T-cell (primary cell): Measurements from ENCODE around the gene CLEC16A. TPM values are rescaled to one million over a fixed set of nuclear protein-coding genes. Genes with fewer than 3 reads are reported as not detected.

Experiments
- ATAC-seq, 4 experiments: fragments of 200-7000 bp in 3 of 4; fragments of 150-1000 bp in 1 of 4; cut with Tn5 transposase; replicated peaks in 1 of 4; 1 replicate in 3 of 4; 2 replicates in 1 of 4; pipeline ENCODE4 v1.10.0; 2021; ENCODE audit warnings: moderate library complexity in 3 of 4, mild to moderate bottlenecking in 2 of 4, moderate number of reproducible peaks in 1 of 4
- CTCF ChIA-PET, 2 donors: fragments of 300-600 bp; sonication (Branson Sonifier 250); formaldehyde crosslinking; loops; one replicate each; lab custom pipeline; 2022; ENCODE audit warnings: antibody characterized with exemption in 2 of 2; lab: Charles Lee
- POLR2A ChIA-PET, 2 donors: fragments of 300-600 bp; sonication (Branson Sonifier 250); formaldehyde crosslinking; loops; one replicate each; lab custom pipeline; 2022; ENCODE audit warnings: antibody characterized with exemption in 2 of 2; lab: Charles Lee
- DNase-seq, 35 experiments: peaks; one replicate each; pipeline versions ENCODE4 v3.0.0 to v3.0.0-alpha.2; 2013 to 2023
- H3K27ac ChIP-seq: one replicate; pipeline ENCODE4 v1.5.1; 2013; ENCODE audit warnings: low read length
- H3K27me3 ChIP-seq, 2 experiments: replicated peaks in 1 of 2; 1 replicate in 1 of 2; 2 replicates in 1 of 2; pipeline versions ENCODE4 v1.6.1 to v1.7.0; 2013; ENCODE audit warnings: low read length in 1 of 2, mixed read lengths in 1 of 2; ENCODE audit not compliant: control insufficient read depth in 2 of 2, insufficient read depth in 2 of 2; ENCODE audit errors: extremely low read depth in 1 of 2
- H3K36me3 ChIP-seq, 2 donors: 1 replicate in 1 of 2; 2 replicates in 1 of 2; pipeline versions ENCODE4 v1.6.1 to v1.7.0; 2013; ENCODE audit warnings: low read length in 1 of 2; ENCODE audit not compliant: control insufficient read depth in 2 of 2, insufficient read depth in 1 of 2; ENCODE audit errors: extremely low read depth in 1 of 2
- H3K4me1 ChIP-seq, 2 experiments: 1 replicate in 1 of 2; 2 replicates in 1 of 2; pipeline versions ENCODE4 v1.6.1 to v1.7.0; 2013; ENCODE audit warnings: low read length in 2 of 2, mixed read lengths in 1 of 2; ENCODE audit not compliant: insufficient read depth in 2 of 2, control insufficient read depth in 1 of 2; ENCODE audit errors: extremely low read depth in 1 of 2
- H3K4me3 ChIP-seq, 2 donors: 1 replicate in 1 of 2; 2 replicates in 1 of 2; pipeline versions ENCODE4 v1.5.1 to v1.7.0; 2013; ENCODE audit warnings: mild to moderate bottlenecking in 2 of 2, low read length in 1 of 2, moderate library complexity in 1 of 2; ENCODE audit not compliant: control insufficient read depth in 1 of 2; ENCODE audit errors: extremely low read depth in 1 of 2
- H3K9me3 ChIP-seq: 2 replicates; pipeline ENCODE4 v1.7.0; 2013
- H3K27ac Mint-ChIP-seq, 2 donors: one replicate each; pipeline ENCODE4 v1.8.0; 2020 to 2021; ENCODE audit warnings: mild to moderate bottlenecking in 2 of 2, mixed read lengths in 2 of 2
- H3K27me3 Mint-ChIP-seq, 2 donors: one replicate each; pipeline ENCODE4 v1.8.0; 2021 to 2022; ENCODE audit warnings: mixed read lengths in 2 of 2
- H3K36me3 Mint-ChIP-seq: one replicate; pipeline ENCODE4 v1.8.0; 2021; ENCODE audit warnings: mixed read lengths
- H3K4me1 Mint-ChIP-seq, 3 donors: one replicate each; pipeline ENCODE4 v1.8.0; 2020 to 2022; ENCODE audit warnings: mixed read lengths in 3 of 3, mild to moderate bottlenecking in 1 of 3
- H3K4me3 Mint-ChIP-seq, 3 donors: one replicate each; pipeline ENCODE4 v1.8.0; 2020 to 2022; ENCODE audit warnings: mild to moderate bottlenecking in 3 of 3, mixed read lengths in 3 of 3, moderate library complexity in 3 of 3
- H3K9me3 Mint-ChIP-seq, 3 donors: one replicate each; pipeline ENCODE4 v1.8.0; 2020 to 2022; ENCODE audit warnings: mixed read lengths in 3 of 3
- WGBS: methylation state at CpG from one replicate; pipeline ENCODE4 v1.1.5; 2013; ENCODE audit warnings: missing lambda C conversion rate; ENCODE audit not compliant: insufficient coverage; 5-methylcytosine and 5-hydroxymethylcytosine counted together
- total RNA-seq, 35 experiments: library from RNA in 6 of 35; stranded (reverse) in 6 of 35; fragments of 120-200 nt in 1 of 35; gene quantifications; one replicate each; pipeline versions ENCODE4 v1.2.1 to v1.2.4 and lab custom pipeline; 2013 to 2026

Gene CLEC16A
- total RNA-seq, 5 donors from 2014 or later (not counting 1 experiment from before 2014, with no cell fraction given): 27.4 to 34.6 (median 28.7) TPM

- Histone ChIP-seq H3K27ac (no peak overlapping the region), H3K4me3 (no peak overlapping the region), H3K4me1 (peaks cover 3 to 10% of the 10 kb centered on the region in 2 experiments), H3K36me3 (peaks cover 0 to 28% of the 10 kb centered on the region in 2 donors), H3K9me3 (no peaks in the 10 kb centered on the region), H3K27me3 (no peaks in the 10 kb centered on the region)
- ATAC-seq (no peak), DNase-seq (no peak)
- Mint-ChIP-seq H3K9me3 (no peaks in the 10 kb centered on the region), H3K36me3 (peaks cover 46% of the 10 kb centered on the region), H3K4me3 (no peak overlapping the region), H3K27ac (no peak overlapping the region), H3K4me1 (peaks cover 20 to 35% (median 27%) of the 10 kb centered on the region in 3 donors), H3K27me3 (no peaks in the 10 kb centered on the region)
- WGBS: 92% methylated on average over 5 of the region's 7 CpGs
- ChIA-PET POLR2A (no interaction called here), CTCF (no interaction called here)
Observed at GRCh38 chr16:11131706-11132105, 187.3 kb downstream of the CLEC16A start.

GRCh38 chr16:11133344-11133943, 189.1 kb downstream of the CLEC16A start:
- Histone ChIP-seq H3K9me3 (no peaks in the 10 kb centered on the region), H3K4me3 (no peak overlapping the region), H3K36me3 (peaks cover 0 to 21% of the 10 kb centered on the region in 2 donors), H3K4me1 (peaks cover 4 to 6% of the 10 kb centered on the region in 2 experiments), H3K27me3 (no peaks in the 10 kb centered on the region), H3K27ac (no peak overlapping the region)
- Mint-ChIP-seq H3K27me3 (no peaks in the 10 kb centered on the region), H3K36me3 (peaks cover 44% of the 10 kb centered on the region), H3K9me3 (no peaks in the 10 kb centered on the region), H3K27ac (no peak overlapping the region), H3K4me3 (no peak overlapping the region), H3K4me1 (peaks cover 25 to 37% (median 29%) of the 10 kb centered on the region in 3 donors)
- ATAC-seq (no peak), DNase-seq (no peak)
- CTCF ChIA-PET: interaction anchor here in 1 of 2 donors (0.6 kb wide), 1 partner anchor 237 kb away, joined by 3 read pairs; no protein-coding TSS in a partner anchor
- WGBS: 97% methylated on average over 5 of the region's 12 CpGs
- POLR2A ChIA-PET: interaction anchor here in 1 of 2 donors (0.8 kb wide), 1 partner anchor 9 kb away, joined by 3 read pairs; no protein-coding TSS in a partner anchor

GRCh38 chr16:11134722-11135463, 190.5 kb downstream of the CLEC16A start:
- DNase-seq: no peak
- peaks cover 12 to 14% of the 10 kb centered on the region in 2 experiments for H3K4me1 ChIP-seq
- H3K27me3 Mint-ChIP-seq: no peaks in the 10 kb centered on the region
- no peak overlapping the region for H3K4me3 Mint-ChIP-seq
- no peaks in the 10 kb centered on the region for H3K27me3 ChIP-seq
- CTCF ChIA-PET: interaction anchor here in 1 of 2 donors (0.5 kb wide), 1 partner anchor 93 kb away, joined by 4 read pairs; no protein-coding TSS in a partner anchor
- peaks cover 0 to 20% of the 10 kb centered on the region in 2 donors for H3K36me3 ChIP-seq
- ATAC-seq: no peak
- H3K9me3 ChIP-seq: no peaks in the 10 kb centered on the region
- POLR2A ChIA-PET: no interaction called here
- 89% methylated on average over 5 of the region's 11 CpGs for WGBS
- H3K4me1 Mint-ChIP-seq: peaks cover 32 to 36% (median 34%) of the 10 kb centered on the region in 3 donors
- H3K27ac ChIP-seq: no peak overlapping the region
- no peaks in the 10 kb centered on the region for H3K9me3 Mint-ChIP-seq
- no peak overlapping the region for H3K4me3 ChIP-seq
- H3K27ac Mint-ChIP-seq: no peak overlapping the region
- peaks cover 37% of the 10 kb centered on the region for H3K36me3 Mint-ChIP-seq

GRCh38 chr16:11135464-11135973, 191.2 kb downstream of the CLEC16A start:
- no peak for DNase-seq
- H3K27me3 ChIP-seq: no peaks in the 10 kb centered on the region
- H3K27ac ChIP-seq: no peak overlapping the region
- Mint-ChIP-seq H3K27me3 (no peaks in the 10 kb centered on the region), H3K4me3 (no peak overlapping the region), H3K36me3 (peaks cover 37% of the 10 kb centered on the region), H3K9me3 (no peaks in the 10 kb centered on the region), H3K4me1 (peaks cover 36 to 42% (median 40%) of the 10 kb centered on the region in 3 donors), H3K27ac (no peak overlapping the region)
- peaks cover 12 to 20% of the 10 kb centered on the region in 2 experiments for H3K4me1 ChIP-seq
- no peak for ATAC-seq
- CTCF ChIA-PET: no interaction called here
- no peaks in the 10 kb centered on the region for H3K9me3 ChIP-seq
- POLR2A ChIA-PET: no interaction called here
- WGBS: 98% methylated on average over 8 of the region's 11 CpGs
- H3K36me3 ChIP-seq: peaks cover 0 to 15% of the 10 kb centered on the region in 2 donors
- no peak overlapping the region for H3K4me3 ChIP-seq

GRCh38 chr16:11136600-11136999, 192.2 kb downstream of the CLEC16A start:
- no peaks in the 10 kb centered on the region for H3K27me3 Mint-ChIP-seq
- H3K4me3 Mint-ChIP-seq: no peak overlapping the region
- no peaks in the 10 kb centered on the region for H3K27me3 ChIP-seq
- ATAC-seq (no peak), DNase-seq (no peak)
- H3K4me1 Mint-ChIP-seq: peaks cover 40 to 47% (median 41%) of the 10 kb centered on the region in 3 donors
- H3K36me3 ChIP-seq: peaks cover 0 to 11% of the 10 kb centered on the region in 2 donors
- no peaks in the 10 kb centered on the region for H3K9me3 Mint-ChIP-seq
- ChIA-PET POLR2A (no interaction called here), CTCF (interaction anchor here in 1 of 2 donors (0.7 kb wide), 1 partner anchor 205 kb away, joined by 8 read pairs; no protein-coding TSS in a partner anchor)
- 87% methylated on average over 7 of the region's 7 CpGs for WGBS
- H3K36me3 Mint-ChIP-seq: peaks cover 32% of the 10 kb centered on the region
- H3K27ac Mint-ChIP-seq: no peak overlapping the region
- no peak overlapping the region for H3K27ac ChIP-seq
- no peak overlapping the region for H3K4me3 ChIP-seq
- H3K4me1 ChIP-seq: peaks cover 15 to 30% of the 10 kb centered on the region in 2 experiments
- no peaks in the 10 kb centered on the region for H3K9me3 ChIP-seq

GRCh38 chr16:11138022-11138768, 193.8 kb downstream of the CLEC16A start:
- Mint-ChIP-seq H3K27ac (no peak overlapping the region), H3K9me3 (no peaks in the 10 kb centered on the region), H3K4me3 (no peak overlapping the region), H3K4me1 (peaks cover 37 to 45% (median 41%) of the 10 kb centered on the region in 3 donors), H3K36me3 (peaks cover 24% of the 10 kb centered on the region), H3K27me3 (no peaks in the 10 kb centered on the region)
- ChIA-PET CTCF (no interaction called here), POLR2A (interaction anchor here in 1 of 2 donors (0.5 kb wide), 1 partner anchor 118 kb away, joined by 3 read pairs; no protein-coding TSS in a partner anchor)
- H3K36me3 ChIP-seq: peaks cover 0 to 11% of the 10 kb centered on the region in 2 donors
- no peak overlapping the region for H3K27ac ChIP-seq
- no peaks in the 10 kb centered on the region for H3K9me3 ChIP-seq
- no peaks in the 10 kb centered on the region for H3K27me3 ChIP-seq
- H3K4me3 ChIP-seq: no peak overlapping the region
- WGBS: 97% methylated on average over 6 of the region's 14 CpGs
- DNase-seq (no peak), ATAC-seq (no peak)
- H3K4me1 ChIP-seq: peaks cover 16 to 32% of the 10 kb centered on the region in 2 experiments
